Mesenchymal stem cell (in vitro differentiated cells and primary cell): ENCODE data around the gene MPRIP.

Experiments
- DNase-seq: peaks from one replicate; pipeline ENCODE4 v3.0.0-alpha.2; 2013
- H2AFZ ChIP-seq: one replicate; pipeline ENCODE4 v1.6.1; 2013; ENCODE audit warnings: low read depth, mild to moderate bottlenecking, control low read depth, inconsistent platforms, low read length, moderate library complexity
- H2AK5ac ChIP-seq: 2 replicates; pipeline ENCODE4 v1.6.1; 2013; ENCODE audit warnings: low read length, moderate library complexity, mild to moderate bottlenecking, inconsistent platforms; ENCODE audit not compliant: severe bottlenecking
- H2BK120ac ChIP-seq: one replicate; pipeline ENCODE4 v1.6.1; 2013; ENCODE audit warnings: low read depth, mild to moderate bottlenecking, inconsistent platforms, low read length, moderate library complexity
- H2BK12ac ChIP-seq, 2 experiments: one replicate each; pipeline ENCODE4 v1.6.1; 2013; ENCODE audit warnings: inconsistent platforms in 2 of 2, low read length in 2 of 2, mild to moderate bottlenecking in 2 of 2, moderate library complexity in 2 of 2, control low read depth in 1 of 2
- H2BK15ac ChIP-seq: one replicate; pipeline ENCODE4 v1.6.1; 2013; ENCODE audit warnings: mild to moderate bottlenecking, low read depth, inconsistent platforms; ENCODE audit not compliant: poor library complexity, severe bottlenecking
- H2BK5ac ChIP-seq: 2 replicates; pipeline ENCODE4 v1.6.1; 2013; ENCODE audit warnings: low read depth, mild to moderate bottlenecking, low read length, control low read depth, inconsistent platforms; ENCODE audit not compliant: poor library complexity, severe bottlenecking
- H3K14ac ChIP-seq, 2 experiments: one replicate each; pipeline ENCODE4 v1.6.1; 2013; ENCODE audit warnings: inconsistent platforms in 2 of 2, low read length in 2 of 2, control low read depth in 1 of 2, mild to moderate bottlenecking in 1 of 2, moderate library complexity in 1 of 2
- H3K18ac ChIP-seq, 2 experiments: one replicate each; pipeline ENCODE4 v1.6.1; 2013; ENCODE audit warnings: inconsistent platforms in 2 of 2, low read length in 2 of 2, control low read depth in 1 of 2, low read depth in 1 of 2, mild to moderate bottlenecking in 1 of 2
- H3K23ac ChIP-seq, 2 experiments: one replicate each; pipeline ENCODE4 v1.6.1; 2013; ENCODE audit warnings: inconsistent platforms in 2 of 2, low read length in 2 of 2, mild to moderate bottlenecking in 2 of 2, moderate library complexity in 2 of 2, control low read depth in 1 of 2
- H3K27ac ChIP-seq: 2 replicates; pipeline ENCODE4 v1.5.1; 2013; ENCODE audit warnings: mild to moderate bottlenecking, moderate library complexity, low read length, control low read depth, inconsistent platforms; ENCODE audit not compliant: poor library complexity, severe bottlenecking
- H3K27me3 ChIP-seq, 2 experiments: 2 replicates each; pipeline versions ENCODE4 v1.6.1 to v1.7.0; 2013; ENCODE audit warnings: low read length in 2 of 2, mild to moderate bottlenecking in 2 of 2, moderate library complexity in 2 of 2, control low read depth in 1 of 2, inconsistent platforms in 1 of 2; ENCODE audit not compliant: control insufficient read depth in 1 of 2, insufficient read depth in 1 of 2
- H3K36me3 ChIP-seq, 2 experiments: 2 replicates each; pipeline versions ENCODE4 v1.6.1 to v1.7.0; 2013; ENCODE audit warnings: low read length in 2 of 2, control low read depth in 1 of 2, inconsistent platforms in 1 of 2, low read depth in 1 of 2, mild to moderate bottlenecking in 1 of 2; ENCODE audit not compliant: insufficient read depth in 2 of 2, control insufficient read depth in 1 of 2
- H3K4ac ChIP-seq, 2 experiments: one replicate each; pipeline ENCODE4 v1.6.1; 2013; ENCODE audit warnings: inconsistent platforms in 2 of 2, low read length in 2 of 2, mild to moderate bottlenecking in 2 of 2, moderate library complexity in 2 of 2, control low read depth in 1 of 2, low read depth in 1 of 2
- H3K4me1 ChIP-seq: 2 replicates; pipeline ENCODE4 v1.6.1; 2013; ENCODE audit warnings: low read depth, low read length, control low read depth; ENCODE audit not compliant: control insufficient read depth, insufficient read depth
- H3K4me2 ChIP-seq: 2 replicates; pipeline ENCODE4 v1.6.1; 2013; ENCODE audit warnings: low read length, mild to moderate bottlenecking, inconsistent platforms; ENCODE audit not compliant: poor library complexity, severe bottlenecking
- H3K4me3 ChIP-seq, 2 experiments: 2 replicates each; pipeline versions ENCODE4 v1.5.1 to v1.7.0; 2013; ENCODE audit warnings: low read length in 2 of 2, mild to moderate bottlenecking in 2 of 2, control low read depth in 1 of 2, low read depth in 1 of 2; ENCODE audit not compliant: insufficient read depth in 1 of 2
- H3K79me1 ChIP-seq: replicated peaks from 2 replicates; pipeline ENCODE4 v1.6.1; 2013; ENCODE audit warnings: mild to moderate bottlenecking, control low read depth, low read length, inconsistent platforms; ENCODE audit not compliant: poor library complexity, severe bottlenecking
- H3K9ac ChIP-seq: 2 replicates; pipeline ENCODE4 v1.7.0; 2013; ENCODE audit warnings: mild to moderate bottlenecking, low read length, moderate library complexity
- H3K9me3 ChIP-seq: 2 replicates; pipeline ENCODE4 v1.7.0; 2013; ENCODE audit warnings: mild to moderate bottlenecking, low read length; ENCODE audit not compliant: control insufficient read depth
- H4K8ac ChIP-seq: one replicate; pipeline ENCODE4 v1.6.1; 2013; ENCODE audit warnings: inconsistent platforms, mild to moderate bottlenecking, low read length, moderate library complexity
- H4K91ac ChIP-seq: one replicate; pipeline ENCODE4 v1.6.1; 2013; ENCODE audit warnings: mild to moderate bottlenecking, low read length, inconsistent platforms
- WGBS: methylation state at CpG from one replicate; pipeline ENCODE4 v1.1.7; 2013; ENCODE audit warnings: mixed read lengths; 5-methylcytosine and 5-hydroxymethylcytosine counted together

The MPRIP gene

GRCh38 chr17:17054636-17055035, 12.4 kb downstream of the MPRIP start:
- Histone ChIP-seq H2BK120ac (no peak overlapping the region), H3K79me1 (peaks cover 24% of the 10 kb centered on the region), H2BK12ac (no peak overlapping the region), H3K4ac (no peak overlapping the region), H2AK5ac (no peak overlapping the region), H3K14ac (no peak overlapping the region), H3K4me3 (no peak overlapping the region), H3K27ac (no peak overlapping the region), H3K9ac (no peak overlapping the region), H2BK5ac (no peak overlapping the region), H2BK15ac (no peak overlapping the region), H4K8ac (no peak overlapping the region), H3K23ac (no peak overlapping the region), H3K4me1 (peaks cover 20% of the 10 kb centered on the region), H3K9me3 (no peaks in the 10 kb centered on the region), H3K36me3 (peaks cover 15 to 34% of the 10 kb centered on the region in 2 experiments), H3K4me2 (no peak overlapping the region), H4K91ac (no peak overlapping the region), H3K27me3 (no peaks in the 10 kb centered on the region), H2AFZ (no peak overlapping the region), H3K18ac (no peak overlapping the region)
- 100% methylated on average over 4 of the region's 4 CpGs for WGBS
- DNase-seq: no peak

GRCh38 chr17:17055286-17056155, 13.3 kb downstream of the MPRIP start:
- no peak overlapping the region for H2AFZ ChIP-seq
- H3K79me1 ChIP-seq: peaks cover 30% of the 10 kb centered on the region
- no peaks in the 10 kb centered on the region for H3K27me3 ChIP-seq
- no peak overlapping the region for H4K8ac ChIP-seq
- no peak overlapping the region for H2AK5ac ChIP-seq
- H3K9me3 ChIP-seq: no peaks in the 10 kb centered on the region
- H3K23ac ChIP-seq: no peak overlapping the region
- H3K27ac ChIP-seq: no peak overlapping the region
- H3K9ac ChIP-seq: peak overlapping the region; percentile 33
- peaks cover 18% of the 10 kb centered on the region for H3K4me1 ChIP-seq
- no peak overlapping the region for H3K18ac ChIP-seq
- H4K91ac ChIP-seq: no peak overlapping the region
- H3K4ac ChIP-seq: no peak overlapping the region
- H3K4me3 ChIP-seq: peak overlapping the region in 1 of 2 experiments; percentile 3
- no peak overlapping the region for H2BK5ac ChIP-seq
- H3K36me3 ChIP-seq: peaks cover 15 to 41% of the 10 kb centered on the region in 2 experiments
- no peak overlapping the region for H2BK15ac ChIP-seq
- H3K4me2 ChIP-seq: no peak overlapping the region
- no peak overlapping the region for H3K14ac ChIP-seq
- WGBS: 92% methylated on average over 16 of the region's 16 CpGs
- no peak overlapping the region for H2BK12ac ChIP-seq
- DNase-seq: no peak
- H2BK120ac ChIP-seq: no peak overlapping the region

GRCh38 chr17:17056156-17056539, 13.9 kb downstream of the MPRIP start:
- Histone ChIP-seq H3K9me3 (no peaks in the 10 kb centered on the region), H2BK120ac (no peak overlapping the region), H3K36me3 (peaks cover 18 to 42% of the 10 kb centered on the region in 2 experiments), H2BK5ac (no peak overlapping the region), H3K4me1 (peaks cover 17% of the 10 kb centered on the region), H4K91ac (no peak overlapping the region), H2AFZ (no peak overlapping the region), H4K8ac (no peak overlapping the region), H3K4ac (no peak overlapping the region), H3K27ac (no peak overlapping the region), H3K18ac (no peak overlapping the region), H2BK15ac (no peak overlapping the region), H3K23ac (no peak overlapping the region), H2BK12ac (no peak overlapping the region), H3K27me3 (no peaks in the 10 kb centered on the region), H3K9ac (peak overlapping the region; percentile 33), H3K14ac (no peak overlapping the region), H3K79me1 (peaks cover 30% of the 10 kb centered on the region), H3K4me3 (peak overlapping the region in 1 of 2 experiments; percentile 3), H2AK5ac (no peak overlapping the region), H3K4me2 (no peak overlapping the region)
- WGBS: 94% methylated on average over 7 of the region's 8 CpGs
- no peak for DNase-seq

GRCh38 chr17:17057057-17057551, 14.8 kb downstream of the MPRIP start:
- Histone ChIP-seq H3K4me3 (no peak overlapping the region), H2BK120ac (no peak overlapping the region), H2BK15ac (no peak overlapping the region), H3K4ac (no peak overlapping the region), H3K9me3 (no peaks in the 10 kb centered on the region), H2BK12ac (no peak overlapping the region), H2AK5ac (no peak overlapping the region), H3K18ac (no peak overlapping the region), H3K36me3 (peaks cover 18 to 36% of the 10 kb centered on the region in 2 experiments), H3K4me2 (no peak overlapping the region), H3K4me1 (peaks cover 9% of the 10 kb centered on the region), H2BK5ac (no peak overlapping the region), H3K23ac (no peak overlapping the region), H2AFZ (no peak overlapping the region), H3K79me1 (peaks cover 32% of the 10 kb centered on the region), H3K27ac (no peak overlapping the region), H4K8ac (no peak overlapping the region), H3K9ac (no peak overlapping the region), H3K14ac (no peak overlapping the region), H4K91ac (no peak overlapping the region), H3K27me3 (no peaks in the 10 kb centered on the region)
- DNase-seq: no peak
- WGBS: 98% methylated on average over 9 of the region's 9 CpGs
